OCI-LY7 (cell line): Measurements from ENCODE around the gene VEPH1. TPM values are rescaled to one million over a fixed set of nuclear protein-coding genes. Genes with fewer than 3 reads are reported as not detected.

Experiments
- BruUV-seq: library from RNA; stranded (reverse); fragments of 400-500 nt; replicated peaks from 2 replicates; lab custom pipeline; 2021; lab: Mats Ljungman, UMichigan
- CTCF ChIA-PET: fragments of 300-600 bp; sonication (Branson Sonifier 250); formaldehyde crosslinking; loops from one replicate; lab custom pipeline; 2022; ENCODE audit warnings: antibody characterized with exemption; ENCODE audit not compliant: unreplicated experiment; lab: Charles Lee
- POLR2A ChIA-PET: fragments of 300-600 bp; sonication (Branson Sonifier 250); formaldehyde crosslinking; loops from one replicate; lab custom pipeline; 2022; ENCODE audit warnings: antibody characterized with exemption; lab: Charles Lee
- DNase-seq: peaks from one replicate; pipeline ENCODE4 v3.0.0-alpha.2; 2015; ENCODE audit warnings: low spot score
- H2AFZ ChIP-seq: fragments of 200-600 bp; sonication (generic), shearing (Covaris generic); 2 replicates; pipeline ENCODE4 v1.6.1; 2014; ENCODE audit warnings: mild to moderate bottlenecking, antibody characterized with exemption, low read length, moderate library complexity
- H3K27ac ChIP-seq: fragments of 200-600 bp; sonication (generic); 2 replicates; pipeline ENCODE4 v1.5.1; 2014; ENCODE audit warnings: mixed run types, low read depth, mild to moderate bottlenecking, moderate library complexity, low read length, inconsistent platforms; ENCODE audit not compliant: poor library complexity, severe bottlenecking
- H3K36me3 ChIP-seq: fragments of 200-600 bp; sonication (generic); 2 replicates; pipeline ENCODE4 v1.6.1; 2014; ENCODE audit warnings: mild to moderate bottlenecking, antibody characterized with exemption, low read length, moderate library complexity, mixed read lengths; ENCODE audit not compliant: insufficient read depth
- H3K4me1 ChIP-seq: fragments of 200-600 bp; sonication (generic); 2 replicates; pipeline ENCODE4 v1.5.1; 2014; ENCODE audit warnings: mild to moderate bottlenecking, low read length; ENCODE audit not compliant: insufficient read depth, poor library complexity, severe bottlenecking
- H3K4me2 ChIP-seq: fragments of 200-600 bp; sonication (generic); 2 replicates; pipeline ENCODE4 v1.6.1; 2014; ENCODE audit warnings: mild to moderate bottlenecking, low read length
- H3K4me3 ChIP-seq: fragments of 200-600 bp; sonication (generic); 2 replicates; pipeline ENCODE4 v1.5.1; 2014; ENCODE audit warnings: mild to moderate bottlenecking, low read depth, low read length; ENCODE audit not compliant: poor library complexity, severe bottlenecking
- H3K79me2 ChIP-seq: fragments of 200-600 bp; sonication (generic); 2 replicates; pipeline ENCODE4 v1.6.1; 2016; ENCODE audit warnings: low read depth, mild to moderate bottlenecking, low read length, moderate library complexity, mixed read lengths; ENCODE audit not compliant: insufficient read depth
- H3K9me2 ChIP-seq: fragments of 200-600 bp; sonication (generic); 2 replicates; pipeline ENCODE4 v1.6.1; 2016; ENCODE audit warnings: mild to moderate bottlenecking, low read length, mixed read lengths; ENCODE audit not compliant: insufficient read depth
- H3K9me3 ChIP-seq: fragments of 200-600 bp; sonication (generic); 2 replicates; pipeline ENCODE4 v1.6.1; 2014; ENCODE audit warnings: mild to moderate bottlenecking, mixed run types, low read length, mixed read lengths
- H4K20me1 ChIP-seq: fragments of 200-600 bp; sonication (generic); 2 replicates; pipeline ENCODE4 v1.6.1; 2014; ENCODE audit warnings: mild to moderate bottlenecking, antibody characterized with exemption, low read length, moderate library complexity, mixed read lengths; ENCODE audit not compliant: insufficient read depth
- EZH2phosphoT487 ChIP-seq: fragments of 200-600 bp; sonication (generic); IDR thresholded peaks from 2 replicates; pipeline ENCODE4 v1.6.1; 2018; ENCODE audit warnings: low read depth, borderline replicate concordance, mild to moderate bottlenecking, mixed run types, antibody characterized with exemption, low read length, moderate library complexity, mixed read lengths
- intact Hi-C: fragments of 100-400 bp; cut with micrococcal nuclease; formaldehyde crosslinking; loops from one replicate; pipeline ENCODE4 v1.10.0; 2022; ENCODE audit not compliant: unreplicated experiment
- total RNA-seq, 2 experiments: library from RNA; depleted of rRNA in 1 of 2; stranded (reverse); fragments of >200 nt in 1 of 2; shearing (Covaris generic) in 1 of 2; gene quantifications; 2 replicates each; pipeline ENCODE4 v1.2.3, GENCODE V29; 2014 to 2022
- TF ChIP-seq, protein P1 (sequence below): fragments of 200-600 bp; sonication (generic); conservative IDR thresholded peaks from 2 replicates; pipeline ENCODE4 v1.5.1; 2014; ENCODE audit warnings: mild to moderate bottlenecking, antibody characterized with exemption, low read length, moderate library complexity, mixed read lengths

VEPH1 gene
- total RNA-seq, 2 experiments from 2014 or later = not detected

DNA sequence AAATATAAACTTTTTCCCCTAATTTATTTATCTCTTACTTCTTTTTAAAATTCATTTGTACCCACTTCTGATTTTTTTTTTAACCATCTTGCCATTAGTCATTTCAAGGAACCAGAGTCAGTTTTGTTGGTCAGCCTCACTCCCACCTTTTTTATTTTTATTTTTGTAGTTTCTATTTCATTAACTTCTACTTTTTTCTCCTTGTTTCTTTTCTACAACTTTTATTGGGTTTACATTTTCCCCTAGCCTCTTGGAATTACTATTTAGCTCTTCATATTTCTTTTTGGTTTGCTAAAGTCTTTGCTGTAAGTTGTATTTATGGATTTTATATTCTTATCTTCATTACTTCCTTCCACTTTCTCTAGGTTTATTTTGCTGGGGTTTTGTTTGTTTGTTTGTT lies 13.7 kb upstream of the VEPH1 start:
- CTCF ChIA-PET = no interaction called here
- no peak for DNase-seq
- no peak for TF ChIP-seq EZH2phosphoT487
- TF ChIP-seq, protein P1, sequence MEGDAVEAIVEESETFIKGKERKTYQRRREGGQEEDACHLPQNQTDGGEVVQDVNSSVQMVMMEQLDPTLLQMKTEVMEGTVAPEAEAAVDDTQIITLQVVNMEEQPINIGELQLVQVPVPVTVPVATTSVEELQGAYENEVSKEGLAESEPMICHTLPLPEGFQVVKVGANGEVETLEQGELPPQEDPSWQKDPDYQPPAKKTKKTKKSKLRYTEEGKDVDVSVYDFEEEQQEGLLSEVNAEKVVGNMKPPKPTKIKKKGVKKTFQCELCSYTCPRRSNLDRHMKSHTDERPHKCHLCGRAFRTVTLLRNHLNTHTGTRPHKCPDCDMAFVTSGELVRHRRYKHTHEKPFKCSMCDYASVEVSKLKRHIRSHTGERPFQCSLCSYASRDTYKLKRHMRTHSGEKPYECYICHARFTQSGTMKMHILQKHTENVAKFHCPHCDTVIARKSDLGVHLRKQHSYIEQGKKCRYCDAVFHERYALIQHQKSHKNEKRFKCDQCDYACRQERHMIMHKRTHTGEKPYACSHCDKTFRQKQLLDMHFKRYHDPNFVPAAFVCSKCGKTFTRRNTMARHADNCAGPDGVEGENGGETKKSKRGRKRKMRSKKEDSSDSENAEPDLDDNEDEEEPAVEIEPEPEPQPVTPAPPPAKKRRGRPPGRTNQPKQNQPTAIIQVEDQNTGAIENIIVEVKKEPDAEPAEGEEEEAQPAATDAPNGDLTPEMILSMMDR = no peak

DNA sequence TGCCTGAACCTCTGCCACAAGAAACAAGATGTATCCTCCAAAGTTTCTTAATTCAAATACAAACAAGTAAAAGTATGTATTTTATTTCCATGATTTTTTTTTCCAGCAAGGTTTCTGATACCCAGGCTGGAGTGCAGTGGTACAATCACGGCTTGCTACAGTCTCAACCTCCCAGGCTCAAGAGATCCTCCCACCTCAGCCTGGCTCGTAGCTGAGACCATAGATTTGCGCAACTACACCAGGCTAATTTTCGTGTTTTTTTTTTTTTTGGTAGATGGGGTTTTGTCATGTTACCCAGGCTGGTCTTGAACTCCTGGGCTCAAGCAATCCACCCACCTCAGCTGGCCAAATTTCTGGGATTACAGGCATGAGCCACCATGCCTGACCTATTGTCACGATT lies 12.2 kb upstream of the VEPH1 start:
- no peaks in the 10 kb centered on the region for H4K20me1 ChIP-seq
- intact Hi-C loops = no loop called here
- BruUV-seq = no TSS peak
- H3K27ac ChIP-seq = no peak overlapping the region
- no peak overlapping the region for H2AFZ ChIP-seq
- no peak for DNase-seq
- no peaks in the 10 kb centered on the region for H3K9me3 ChIP-seq
- no peak for TF ChIP-seq EZH2phosphoT487
- TF ChIP-seq, protein P1 = no peak
- H3K4me3 ChIP-seq = no peak overlapping the region
- POLR2A ChIA-PET = no interaction called here
- H3K4me1 ChIP-seq = no peaks in the 10 kb centered on the region
- CTCF ChIA-PET = no interaction called here
- no peaks in the 10 kb centered on the region for H3K36me3 ChIP-seq
- no peaks in the 10 kb centered on the region for H3K79me2 ChIP-seq
- H3K9me2 ChIP-seq = no peaks in the 10 kb centered on the region
- no peak overlapping the region for H3K4me2 ChIP-seq

More for the DNA sequence above, 13.7 kb upstream of the VEPH1 start:
- Histone ChIP-seq H3K4me1 (no peaks in the 10 kb centered on the region), H3K4me3 (no peak overlapping the region), H3K36me3 (no peaks in the 10 kb centered on the region), H3K4me2 (no peak overlapping the region), H4K20me1 (no peaks in the 10 kb centered on the region), H3K9me2 (no peaks in the 10 kb centered on the region), H3K27ac (no peak overlapping the region), H3K9me3 (no peaks in the 10 kb centered on the region), H2AFZ (no peak overlapping the region), H3K79me2 (no peaks in the 10 kb centered on the region)
- intact Hi-C loops = no loop called here
- POLR2A ChIA-PET = interaction anchor here (0.7 kb wide), 1 partner anchor 181 kb away, joined by 3 read pairs; no protein-coding TSS in a partner anchor
- BruUV-seq = no TSS peak

DNA sequence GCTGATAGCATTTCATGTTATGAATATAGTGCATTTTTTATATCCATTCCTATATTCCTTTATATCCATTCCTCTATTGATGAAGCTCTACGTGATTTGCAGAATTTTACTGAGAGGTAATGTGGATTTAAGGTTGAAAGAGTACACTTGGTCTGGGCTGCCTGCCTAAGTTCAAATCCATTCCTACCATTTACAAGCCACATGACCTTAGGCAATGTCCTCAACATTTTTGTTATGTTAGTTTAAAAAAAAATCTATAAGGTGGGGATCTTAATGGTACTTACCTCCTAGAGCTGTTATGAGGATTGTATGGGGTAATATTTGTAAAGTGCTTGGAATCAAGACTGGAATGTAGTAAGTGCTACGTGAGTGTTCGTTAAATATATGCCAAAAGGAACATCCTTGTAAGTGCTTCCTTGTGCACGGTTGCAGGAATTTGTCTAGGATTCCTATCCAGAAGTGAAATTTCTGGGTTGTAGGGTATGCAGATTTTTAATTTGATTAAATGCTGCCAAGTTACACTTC lies 11.2 kb upstream of the VEPH1 start:
- H4K20me1 ChIP-seq = no peaks in the 10 kb centered on the region
- CTCF ChIA-PET = no interaction called here
- no peak overlapping the region for H3K27ac ChIP-seq
- TF ChIP-seq, protein P1 = no peak
- TF ChIP-seq EZH2phosphoT487 = no peak
- no peak overlapping the region for H2AFZ ChIP-seq
- no peak overlapping the region for H3K4me2 ChIP-seq
- H3K36me3 ChIP-seq = no peaks in the 10 kb centered on the region
- no peaks in the 10 kb centered on the region for H3K79me2 ChIP-seq
- H3K9me2 ChIP-seq = no peaks in the 10 kb centered on the region
- intact Hi-C loops = no loop called here
- POLR2A ChIA-PET = interaction anchor here (1.2 kb wide), 1 partner anchor 17 kb away, joined by 4 read pairs; no protein-coding TSS in a partner anchor
- no peaks in the 10 kb centered on the region for H3K4me1 ChIP-seq
- H3K4me3 ChIP-seq = no peak overlapping the region
- H3K9me3 ChIP-seq = no peaks in the 10 kb centered on the region
- DNase-seq = no peak
- no TSS peak for BruUV-seq
